A673 (cell line): Measurements from ENCODE around the gene PHYHD1.

Experiments used
- EZH2 ChIP-seq: fragments of 200-600 bp; sonication (generic); IDR thresholded peaks from 2 replicates; pipeline ENCODE4 v1.6.1; 2017; ENCODE audit warnings: borderline replicate concordance, low read depth, mild to moderate bottlenecking, mixed read lengths, antibody characterized with exemption, low read length; ENCODE audit not compliant: poor library complexity, severe bottlenecking
- TF ChIP-seq, protein P1 (sequence below): fragments of 300-800, 200-600 bp; sonication (generic); conservative IDR thresholded peaks from 2 replicates; pipeline ENCODE4 v1.5.1; 2017; ENCODE audit warnings: low read depth, mild to moderate bottlenecking, antibody characterized with exemption, low read length, moderate library complexity, mixed read lengths

DNA sequence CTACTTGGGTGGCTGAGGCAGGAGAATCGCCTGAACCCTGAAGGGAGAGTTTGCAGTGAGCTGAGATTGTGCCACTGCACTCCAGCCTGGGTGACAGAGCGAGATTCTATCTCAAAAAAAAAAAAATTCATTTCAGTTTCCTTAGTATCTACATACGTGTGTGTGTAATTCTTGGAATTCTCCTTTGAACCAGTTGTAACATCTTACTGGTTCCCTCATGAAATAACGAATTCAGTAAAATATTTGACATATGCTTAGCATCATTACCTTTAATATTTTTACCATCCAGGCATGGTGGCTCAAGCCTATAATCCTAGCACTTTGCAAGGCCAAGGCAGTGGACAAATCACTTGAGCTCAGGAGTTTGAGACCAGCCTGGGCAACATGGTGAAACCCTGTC, 8.8 kb downstream of the PHYHD1 start:
- TF ChIP-seq, protein P1, sequence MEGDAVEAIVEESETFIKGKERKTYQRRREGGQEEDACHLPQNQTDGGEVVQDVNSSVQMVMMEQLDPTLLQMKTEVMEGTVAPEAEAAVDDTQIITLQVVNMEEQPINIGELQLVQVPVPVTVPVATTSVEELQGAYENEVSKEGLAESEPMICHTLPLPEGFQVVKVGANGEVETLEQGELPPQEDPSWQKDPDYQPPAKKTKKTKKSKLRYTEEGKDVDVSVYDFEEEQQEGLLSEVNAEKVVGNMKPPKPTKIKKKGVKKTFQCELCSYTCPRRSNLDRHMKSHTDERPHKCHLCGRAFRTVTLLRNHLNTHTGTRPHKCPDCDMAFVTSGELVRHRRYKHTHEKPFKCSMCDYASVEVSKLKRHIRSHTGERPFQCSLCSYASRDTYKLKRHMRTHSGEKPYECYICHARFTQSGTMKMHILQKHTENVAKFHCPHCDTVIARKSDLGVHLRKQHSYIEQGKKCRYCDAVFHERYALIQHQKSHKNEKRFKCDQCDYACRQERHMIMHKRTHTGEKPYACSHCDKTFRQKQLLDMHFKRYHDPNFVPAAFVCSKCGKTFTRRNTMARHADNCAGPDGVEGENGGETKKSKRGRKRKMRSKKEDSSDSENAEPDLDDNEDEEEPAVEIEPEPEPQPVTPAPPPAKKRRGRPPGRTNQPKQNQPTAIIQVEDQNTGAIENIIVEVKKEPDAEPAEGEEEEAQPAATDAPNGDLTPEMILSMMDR: no peak
- TF ChIP-seq EZH2: no peak
